ENCODE data around the gene CRYBA2.

CRYBA2 gene

GRCh38 chr2:219010873-219011272 is 17.7 kb upstream of the CRYBA2 start:
- H3K27me3 ChIP-seq (ENCODE audit: control insufficient read depth, insufficient read depth, low read length, poor library complexity, severe bottlenecking): peaks cover 48% of the 10 kb centered on the region

GRCh38 chr2:219010162-219010756 is 17.0 kb upstream of the CRYBA2 start:
- Histone ChIP-seq H3K9me3 (ENCODE audit: control insufficient read depth, low read length) (no peaks in the 10 kb centered on the region), H3K36me3 (ENCODE audit: control insufficient read depth, insufficient read depth, low read length) (no peaks in the 10 kb centered on the region), H3K4me1 (ENCODE audit: control insufficient read depth, insufficient read depth, low read length) (no peaks in the 10 kb centered on the region), H3K27me3 (ENCODE audit: control insufficient read depth, insufficient read depth, low read length, poor library complexity, severe bottlenecking) (peaks cover 54% of the 10 kb centered on the region), H3K4me3 (ENCODE audit: insufficient read depth, low read depth, low read length) (no peak overlapping the region), H3K27ac (ENCODE audit: insufficient read depth, low read depth, low read length, poor library complexity, severe bottlenecking) (no peak overlapping the region)
- WGBS, 2 experiments: 31 to 43% methylated on average over 6 of the region's 6 CpGs

More at GRCh38 chr2:219010873-219011272, 17.7 kb upstream of the CRYBA2 start:
- no peaks in the 10 kb centered on the region for H3K4me1 ChIP-seq (ENCODE audit: control insufficient read depth, insufficient read depth, low read length)
- no peak overlapping the region for H3K27ac ChIP-seq (ENCODE audit: insufficient read depth, low read depth, low read length, poor library complexity, severe bottlenecking)
- H3K36me3 ChIP-seq (ENCODE audit: control insufficient read depth, insufficient read depth, low read length): no peaks in the 10 kb centered on the region
- no peak overlapping the region for H3K4me3 ChIP-seq (ENCODE audit: insufficient read depth, low read depth, low read length)
- H3K9me3 ChIP-seq (ENCODE audit: control insufficient read depth, low read length): no peaks in the 10 kb centered on the region
- WGBS, 2 experiments: 94 to 96% methylated on average over 5 of the region's 5 CpGs

- Histone ChIP-seq H3K27me3 (ENCODE audit: control insufficient read depth, insufficient read depth, low read length, poor library complexity, severe bottlenecking) (peaks cover 60% of the 10 kb centered on the region), H3K9me3 (ENCODE audit: control insufficient read depth, low read length) (no peaks in the 10 kb centered on the region), H3K27ac (ENCODE audit: insufficient read depth, low read depth, low read length, poor library complexity, severe bottlenecking) (no peak overlapping the region), H3K36me3 (ENCODE audit: control insufficient read depth, insufficient read depth, low read length) (no peaks in the 10 kb centered on the region), H3K4me3 (ENCODE audit: insufficient read depth, low read depth, low read length) (no peak overlapping the region), H3K4me1 (ENCODE audit: control insufficient read depth, insufficient read depth, low read length) (no peaks in the 10 kb centered on the region)
- WGBS, 2 experiments: 59 to 61% methylated on average over 2 of the region's 2 CpGs
These were observed 16.1 kb upstream of the CRYBA2 start for GRCh38 chr2:219009294-219009693.

- Histone ChIP-seq H3K4me3 (ENCODE audit: insufficient read depth, low read depth, low read length) (no peak overlapping the region), H3K36me3 (ENCODE audit: control insufficient read depth, insufficient read depth, low read length) (no peaks in the 10 kb centered on the region), H3K4me1 (ENCODE audit: control insufficient read depth, insufficient read depth, low read length) (peaks cover 26% of the 10 kb centered on the region), H3K27me3 (ENCODE audit: control insufficient read depth, insufficient read depth, low read length, poor library complexity, severe bottlenecking) (peaks cover 92% of the 10 kb centered on the region), H3K27ac (ENCODE audit: insufficient read depth, low read depth, low read length, poor library complexity, severe bottlenecking) (no peak overlapping the region), H3K9me3 (ENCODE audit: control insufficient read depth, low read length) (no peaks in the 10 kb centered on the region)
- 87 to 93% methylated on average over 3 of the region's 3 CpGs for WGBS, 2 experiments
These were observed 10.8 kb upstream of the CRYBA2 start for GRCh38 chr2:219003979-219004378.

GRCh38 chr2:219003267-219003634 is 10.0 kb upstream of the CRYBA2 start:
- H3K36me3 ChIP-seq (ENCODE audit: control insufficient read depth, insufficient read depth, low read length): no peaks in the 10 kb centered on the region
- no peaks in the 10 kb centered on the region for H3K9me3 ChIP-seq (ENCODE audit: control insufficient read depth, low read length)
- 7 to 8% methylated on average over 20 of the region's 20 CpGs for WGBS, 2 experiments
- H3K27ac ChIP-seq (ENCODE audit: insufficient read depth, low read depth, low read length, poor library complexity, severe bottlenecking): no peak overlapping the region
- H3K4me3 ChIP-seq (ENCODE audit: insufficient read depth, low read depth, low read length): peak overlapping the region; percentile 33
- H3K4me1 ChIP-seq (ENCODE audit: control insufficient read depth, insufficient read depth, low read length): peaks cover 29% of the 10 kb centered on the region
- peaks cover 93% of the 10 kb centered on the region for H3K27me3 ChIP-seq (ENCODE audit: control insufficient read depth, insufficient read depth, low read length, poor library complexity, severe bottlenecking)

GRCh38 chr2:219002395-219003266 is 9.4 kb upstream of the CRYBA2 start:
- H3K27me3 ChIP-seq (ENCODE audit: control insufficient read depth, insufficient read depth, low read length, poor library complexity, severe bottlenecking): peaks cover 98% of the 10 kb centered on the region
- no peak overlapping the region for H3K27ac ChIP-seq (ENCODE audit: insufficient read depth, low read depth, low read length, poor library complexity, severe bottlenecking)
- WGBS, 2 experiments: 1 to 2% methylated on average over 72 of the region's 72 CpGs
- no peaks in the 10 kb centered on the region for H3K36me3 ChIP-seq (ENCODE audit: control insufficient read depth, insufficient read depth, low read length)
- H3K9me3 ChIP-seq (ENCODE audit: control insufficient read depth, low read length): no peaks in the 10 kb centered on the region
- H3K4me3 ChIP-seq (ENCODE audit: insufficient read depth, low read depth, low read length): peak overlapping the region; percentile 33
- peaks cover 29% of the 10 kb centered on the region for H3K4me1 ChIP-seq (ENCODE audit: control insufficient read depth, insufficient read depth, low read length)

- H3K36me3 ChIP-seq (ENCODE audit: control insufficient read depth, insufficient read depth, low read length): no peaks in the 10 kb centered on the region
- H3K27me3 ChIP-seq (ENCODE audit: control insufficient read depth, insufficient read depth, low read length, poor library complexity, severe bottlenecking): peaks cover 98% of the 10 kb centered on the region
- peaks cover 29% of the 10 kb centered on the region for H3K4me1 ChIP-seq (ENCODE audit: control insufficient read depth, insufficient read depth, low read length)
- H3K9me3 ChIP-seq (ENCODE audit: control insufficient read depth, low read length): no peaks in the 10 kb centered on the region
- peak overlapping the region; percentile 6 for H3K4me3 ChIP-seq (ENCODE audit: insufficient read depth, low read depth, low read length)
- WGBS, 2 experiments: 2% methylated on average over 68 to 70 of the region's 70 CpGs
- no peak overlapping the region for H3K27ac ChIP-seq (ENCODE audit: insufficient read depth, low read depth, low read length, poor library complexity, severe bottlenecking)
These were observed 8.6 kb upstream of the CRYBA2 start for GRCh38 chr2:219001577-219002394.

- no peak overlapping the region for H3K27ac ChIP-seq (ENCODE audit: insufficient read depth, low read depth, low read length, poor library complexity, severe bottlenecking)
These were observed 7.9 kb upstream of the CRYBA2 start for GRCh38 chr2:219001100-219001576.

GRCh38 chr2:219000569-219000960 is 7.3 kb upstream of the CRYBA2 start:
- Histone ChIP-seq H3K4me1 (ENCODE audit: control insufficient read depth, insufficient read depth, low read length) (peaks cover 29% of the 10 kb centered on the region), H3K36me3 (ENCODE audit: control insufficient read depth, insufficient read depth, low read length) (no peaks in the 10 kb centered on the region), H3K27ac (ENCODE audit: insufficient read depth, low read depth, low read length, poor library complexity, severe bottlenecking) (no peak overlapping the region), H3K27me3 (ENCODE audit: control insufficient read depth, insufficient read depth, low read length, poor library complexity, severe bottlenecking) (peaks cover 99% of the 10 kb centered on the region), H3K4me3 (ENCODE audit: insufficient read depth, low read depth, low read length) (no peak overlapping the region), H3K9me3 (ENCODE audit: control insufficient read depth, low read length) (no peaks in the 10 kb centered on the region)
- WGBS, 2 experiments: 13 to 17% methylated on average over 8 of the region's 8 CpGs

More at GRCh38 chr2:219001100-219001576, 7.9 kb upstream of the CRYBA2 start:
- Histone ChIP-seq H3K27me3 (ENCODE audit: control insufficient read depth, insufficient read depth, low read length, poor library complexity, severe bottlenecking) (peaks cover 99% of the 10 kb centered on the region), H3K9me3 (ENCODE audit: control insufficient read depth, low read length) (no peaks in the 10 kb centered on the region), H3K4me3 (ENCODE audit: insufficient read depth, low read depth, low read length) (peak overlapping the region; percentile 6), H3K36me3 (ENCODE audit: control insufficient read depth, insufficient read depth, low read length) (no peaks in the 10 kb centered on the region), H3K4me1 (ENCODE audit: control insufficient read depth, insufficient read depth, low read length) (peaks cover 29% of the 10 kb centered on the region)
- 6% methylated on average over 26 of the region's 26 CpGs for WGBS, 2 experiments

All from ectodermal cell (in vitro differentiated cells).